Measurements from ENCODE around the gene FMNL2.

DNA sequence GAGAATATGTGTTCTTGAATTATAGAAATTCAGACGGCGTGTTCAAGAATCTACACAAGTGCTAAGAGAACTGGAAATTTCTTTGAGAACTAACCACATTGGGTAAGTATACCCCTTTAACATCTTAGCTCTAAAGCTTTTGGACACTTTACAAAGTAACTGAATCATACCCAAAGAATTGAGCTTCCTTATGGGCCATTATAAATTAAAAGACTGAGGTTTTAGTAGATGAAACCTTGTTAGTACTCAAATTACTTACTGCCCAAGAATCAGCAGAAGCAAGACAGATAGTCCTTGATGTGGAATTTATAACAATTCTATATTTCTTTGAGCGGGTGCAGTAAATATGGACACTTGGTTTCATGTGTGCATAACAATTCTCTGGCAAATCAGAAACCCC, 214.0 kb downstream of the FMNL2 start:
- TF ChIP-seq TSHZ2 (CRISPR knock-in tag; IDR thresholded peaks at IDR 0.05) = no peak
- TF ChIP-seq PATZ1 (CRISPR knock-in tag; IDR thresholded peaks at IDR 0.05; ENCODE audit: borderline replicate concordance) = no peak
- TF ChIP-seq ZFP3 (CRISPR knock-in tag; IDR thresholded peaks at IDR 0.05) = no peak
- no peak for TF ChIP-seq ZNF8 (CRISPR knock-in tag; IDR thresholded peaks at IDR 0.05)
- TF ChIP-seq ARNTL (CRISPR knock-in tag; IDR thresholded peaks at IDR 0.05; ENCODE audit: borderline replicate concordance, low read depth) = no peak
- no peak for TF ChIP-seq GLIS3 (CRISPR knock-in tag; IDR thresholded peaks at IDR 0.05)
- TF ChIP-seq CREB5 (CRISPR knock-in tag; IDR thresholded peaks at IDR 0.05; ENCODE audit: low read depth) = no peak
- no peak for TF ChIP-seq SNAI2 (CRISPR knock-in tag; IDR thresholded peaks at IDR 0.05)
- TF ChIP-seq ZFP30 (CRISPR knock-in tag; IDR thresholded peaks at IDR 0.05) = no peak
- TF ChIP-seq PPARA (CRISPR knock-in tag; IDR thresholded peaks at IDR 0.05; ENCODE audit: borderline replicate concordance) = no peak
- no peak for TF ChIP-seq ZNF70 (CRISPR knock-in tag; IDR thresholded peaks at IDR 0.05)
- no peak for TF ChIP-seq ZNF565 (CRISPR knock-in tag; conservative IDR thresholded peaks at IDR 0.05; ENCODE audit: low read depth)
- TF ChIP-seq BACH2 (CRISPR knock-in tag; IDR thresholded peaks at IDR 0.05; ENCODE audit: borderline replicate concordance) = no peak
- no peak for TF ChIP-seq TCF4 (CRISPR knock-in tag; IDR thresholded peaks at IDR 0.05; ENCODE audit: borderline replicate concordance)
